Natural killer cell (primary cell): ENCODE results near the gene OR2V1. TPM values are rescaled to one million over a fixed set of nuclear protein-coding genes. Genes with fewer than 3 reads are reported as not detected.
A peak's percentile ranks its signal among the peaks of the same experiment; 100 is the strongest.

Source experiments
- ATAC-seq, 3 donors: fragments of 150-1000 bp in 2 of 3; fragments of 200-7000 bp in 1 of 3; cut with Tn5 transposase; 1 replicate in 1 of 3; 2 replicates in 2 of 3; pipeline ENCODE4 v1.10.0; 2021; ENCODE audit warnings: mild to moderate bottlenecking in 2 of 3, moderate library complexity in 2 of 3
- DNase-seq, 2 donors: peaks; one replicate each; pipeline versions ENCODE4 v3.0.0 to v3.0.0-alpha.2; 2013 to 2021; ENCODE audit warnings: mixed read lengths in 1 of 2
- H3K27ac ChIP-seq: one replicate; pipeline ENCODE4 v1.5.1; 2013; ENCODE audit warnings: mild to moderate bottlenecking, low read length
- H3K27me3 ChIP-seq: one replicate; pipeline ENCODE4 v1.6.1; 2013; ENCODE audit warnings: low read length; ENCODE audit not compliant: control insufficient read depth, insufficient read depth
- H3K36me3 ChIP-seq: one replicate; pipeline ENCODE4 v1.6.1; 2013; ENCODE audit warnings: low read length; ENCODE audit not compliant: control insufficient read depth, insufficient read depth
- H3K4me1 ChIP-seq: one replicate; pipeline ENCODE4 v1.6.1; 2013; ENCODE audit warnings: low read length; ENCODE audit not compliant: control insufficient read depth, insufficient read depth
- H3K4me3 ChIP-seq: one replicate; pipeline ENCODE4 v1.5.1; 2013; ENCODE audit warnings: low read length
- H3K9me3 ChIP-seq: one replicate; pipeline ENCODE4 v1.6.1; 2013; ENCODE audit warnings: low read length; ENCODE audit not compliant: control insufficient read depth, insufficient read depth
- H3K27ac Mint-ChIP-seq, 2 donors: one replicate each; pipeline ENCODE4 v1.8.0; 2022; ENCODE audit warnings: mild to moderate bottlenecking in 2 of 2, mixed read lengths in 2 of 2, moderate library complexity in 1 of 2
- H3K27me3 Mint-ChIP-seq, 2 donors: one replicate each; pipeline ENCODE4 v1.8.0; 2022; ENCODE audit warnings: low read depth in 2 of 2, mixed read lengths in 2 of 2
- H3K36me3 Mint-ChIP-seq: one replicate; pipeline ENCODE4 v1.8.0; 2022; ENCODE audit warnings: mixed read lengths
- H3K4me1 Mint-ChIP-seq, 2 donors: one replicate each; pipeline ENCODE4 v1.8.0; 2022; ENCODE audit warnings: mixed read lengths in 2 of 2
- H3K4me3 Mint-ChIP-seq: one replicate; pipeline ENCODE4 v1.8.0; 2022; ENCODE audit warnings: mild to moderate bottlenecking, moderate library complexity, mixed read lengths
- H3K9me3 Mint-ChIP-seq, 2 donors: one replicate each; pipeline ENCODE4 v1.8.0; 2022; ENCODE audit warnings: mixed read lengths in 2 of 2
- CTCF ChIP-seq: fragments of 200-600 bp; IDR thresholded peaks from one replicate; pipeline ENCODE4 v1.8.0; 2022; ENCODE audit warnings: antibody characterized with exemption
- WGBS: methylation state at CpG from one replicate; pipeline ENCODE4 v1.1.7; 2013; ENCODE audit warnings: missing lambda C conversion rate; ENCODE audit not compliant: insufficient coverage; 5-methylcytosine and 5-hydroxymethylcytosine counted together
- intact Hi-C: fragments of 100-400 bp; cut with micrococcal nuclease; formaldehyde crosslinking; loops from one replicate; pipeline ENCODE4 v1.14.2; 2022
- total RNA-seq, 4 donors: library from RNA; stranded (reverse); fragments of 120-200 nt in 1 of 4; gene quantifications; one replicate each; pipeline versions ENCODE4 v1.2.3 to v1.2.4, GENCODE V29; 2013 to 2022

The OR2V1 gene
- total RNA-seq, 3 donors from 2014 or later (not counting 1 experiment from before 2014, with no cell fraction given) = not detected

DNA sequence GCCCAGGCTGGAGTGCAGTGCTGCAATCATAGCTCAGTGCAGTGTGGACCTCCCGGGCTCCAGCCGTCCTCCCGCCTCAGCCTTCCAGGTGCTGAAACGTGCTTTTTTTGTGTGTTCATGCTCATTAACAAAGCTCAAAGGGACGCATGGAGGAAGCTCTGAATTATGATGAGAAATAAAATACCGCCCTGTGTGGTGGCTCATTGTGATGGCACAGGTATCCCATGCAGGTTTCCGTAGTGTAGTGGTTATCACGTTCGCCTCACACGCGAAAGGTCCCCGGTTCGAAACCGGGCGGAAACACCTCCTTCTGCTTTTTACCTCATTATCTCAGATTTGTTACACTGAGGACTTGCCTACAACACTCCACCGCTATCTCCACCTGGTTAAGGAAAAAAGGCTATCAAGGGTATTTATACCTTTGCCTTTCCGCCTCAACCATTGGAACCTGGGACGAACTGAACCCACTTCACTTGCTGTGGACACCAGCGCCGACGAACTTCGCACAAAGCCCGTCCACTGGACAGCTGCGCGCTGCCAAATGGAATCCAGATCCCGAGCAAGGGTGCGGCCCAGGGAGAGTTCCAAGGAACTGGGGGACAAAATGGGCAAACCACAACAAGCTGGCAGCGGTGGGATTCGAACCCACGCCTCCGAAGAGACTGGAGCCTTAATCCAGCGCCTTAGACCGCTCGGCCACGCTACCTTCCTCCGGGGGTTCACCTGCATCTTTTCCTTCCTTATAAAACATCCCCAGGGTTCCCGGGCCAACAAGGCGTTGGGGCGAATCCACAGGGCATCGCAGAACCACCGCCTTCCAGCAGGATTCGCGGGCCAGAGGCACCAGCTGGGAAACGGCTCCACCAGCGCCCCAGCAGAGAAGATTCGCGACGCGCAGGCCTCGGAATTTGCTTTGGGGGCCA, 42.7 kb upstream of the OR2V1 start:
- H3K36me3 ChIP-seq = no peaks in the 10 kb centered on the region
- Mint-ChIP-seq H3K27ac (peak overlapping the region; percentile 14 to 39), H3K27me3 (peaks cover 49 to 52% of the 10 kb centered on the region in 2 donors), H3K9me3 (no peaks in the 10 kb centered on the region), H3K4me1 (peaks cover 26 to 35% of the 10 kb centered on the region in 2 donors), H3K4me3 (peak overlapping the region; percentile 59), H3K36me3 (peaks cover 7% of the 10 kb centered on the region)
- peaks cover 25% of the 10 kb centered on the region for H3K27me3 ChIP-seq
- TF ChIP-seq CTCF = no peak
- H3K27ac ChIP-seq = no peak overlapping the region
- WGBS = 10% methylated on average over 50 of the region's 50 CpGs
- DNase-seq (peak in 1 of 2 donors; percentile 79), ATAC-seq (peak; percentile 70 to 80 (median 75))
- no peak overlapping the region for H3K4me3 ChIP-seq
- no peaks in the 10 kb centered on the region for H3K9me3 ChIP-seq
- peaks cover 27% of the 10 kb centered on the region for H3K4me1 ChIP-seq
- intact Hi-C loops = loop anchor here (1.0 kb wide), 1 partner anchor 34 kb away; no protein-coding TSS in a partner anchor

- Histone ChIP-seq H3K9me3 (no peaks in the 10 kb centered on the region), H3K36me3 (no peaks in the 10 kb centered on the region), H3K4me1 (peaks cover 27% of the 10 kb centered on the region), H3K4me3 (no peak overlapping the region), H3K27ac (no peak overlapping the region), H3K27me3 (peaks cover 31% of the 10 kb centered on the region)
- Mint-ChIP-seq H3K36me3 (peaks cover 7% of the 10 kb centered on the region), H3K4me3 (peak overlapping the region; percentile 59), H3K4me1 (peaks cover 26 to 42% of the 10 kb centered on the region in 2 donors), H3K27ac (peak overlapping the region; percentile 14 to 39), H3K9me3 (no peaks in the 10 kb centered on the region), H3K27me3 (peaks cover 49 to 58% of the 10 kb centered on the region in 2 donors)
- WGBS = 2% methylated on average over 11 of the region's 11 CpGs
- intact Hi-C loops = loop anchor here (1.0 kb wide), 1 partner anchor 34 kb away; no protein-coding TSS in a partner anchor
- peak in 1 of 2 donors; percentile 86 for DNase-seq
- ATAC-seq = peak in 2 of 3 donors; percentile 28 to 71
- no peak for TF ChIP-seq CTCF
Observed at GRCh38 chr5:181173027-181173419, 42.1 kb upstream of the OR2V1 start.

- Mint-ChIP-seq H3K9me3 (no peaks in the 10 kb centered on the region), H3K27ac (no peak overlapping the region), H3K36me3 (peaks cover 7% of the 10 kb centered on the region), H3K4me3 (no peak overlapping the region), H3K27me3 (peaks cover 52 to 68% of the 10 kb centered on the region in 2 donors), H3K4me1 (peaks cover 26 to 47% of the 10 kb centered on the region in 2 donors)
- no peaks in the 10 kb centered on the region for H3K9me3 ChIP-seq
- no CpG with 5 or more reads among the region's 3 CpGs for WGBS
- H3K36me3 ChIP-seq = no peaks in the 10 kb centered on the region
- no peak overlapping the region for H3K27ac ChIP-seq
- ATAC-seq = no peak
- TF ChIP-seq CTCF = no peak
- DNase-seq = no peak
- peaks cover 38% of the 10 kb centered on the region for H3K27me3 ChIP-seq
- no peak overlapping the region for H3K4me3 ChIP-seq
- intact Hi-C loops = no loop called here
- peaks cover 27% of the 10 kb centered on the region for H3K4me1 ChIP-seq
Observed at GRCh38 chr5:181171782-181172181, 40.8 kb upstream of the OR2V1 start.
